Hepatic stellate cell (primary cell): ENCODE measurements around the gene RORB.
"Not testable (repeated sequence)": the region's sequence is repeated elsewhere in the genome, so short reads cannot be mapped to it uniquely, and the experiment has no call there.

ENCODE experiments used
- DNase-seq: peaks from one replicate; pipeline ENCODE4 v3.0.0; 2011; ENCODE audit warnings: low spot score

Gene RORB

GRCh38 chr9:74513221-74513620 lies 16.1 kb downstream of the RORB start:
- no peak for DNase-seq

GRCh38 chr9:74517188-74517587 lies 20.1 kb downstream of the RORB start:
- no peak for DNase-seq

- DNase-seq = no peak
Observed at GRCh38 chr9:74519419-74519818, 22.3 kb downstream of the RORB start.

GRCh38 chr9:74521009-74521408 lies 23.9 kb downstream of the RORB start:
- no peak for DNase-seq

- DNase-seq = no peak
Observed at GRCh38 chr9:74524289-74524688, 27.2 kb downstream of the RORB start.

GRCh38 chr9:74526215-74526614 lies 29.1 kb downstream of the RORB start:
- no peak for DNase-seq

GRCh38 chr9:74527718-74528117 lies 30.6 kb downstream of the RORB start:
- DNase-seq = no peak

- no peak for DNase-seq
Observed at GRCh38 chr9:74528207-74528606, 31.1 kb downstream of the RORB start.

- DNase-seq = not testable (repeated sequence)
Observed at GRCh38 chr9:74530458-74530857, 33.3 kb downstream of the RORB start.

- DNase-seq = no peak
Observed at GRCh38 chr9:74533253-74533652, 36.1 kb downstream of the RORB start.

GRCh38 chr9:74534841-74535240 lies 37.7 kb downstream of the RORB start:
- no peak for DNase-seq

GRCh38 chr9:74543145-74543544 lies 46.0 kb downstream of the RORB start:
- DNase-seq = no peak

- DNase-seq = no peak
Observed at GRCh38 chr9:74551266-74551665, 54.1 kb downstream of the RORB start.

GRCh38 chr9:74554751-74555419 lies 57.8 kb downstream of the RORB start:
- DNase-seq = no peak

- no peak for DNase-seq
Observed at GRCh38 chr9:74555565-74555964, 58.4 kb downstream of the RORB start.

GRCh38 chr9:74556685-74557084 lies 59.5 kb downstream of the RORB start:
- DNase-seq = no peak

- DNase-seq = no peak
Observed at GRCh38 chr9:74557571-74557970, 60.4 kb downstream of the RORB start.

- no peak for DNase-seq
Observed at GRCh38 chr9:74562611-74563010, 65.5 kb downstream of the RORB start.

- DNase-seq = no peak
Observed at GRCh38 chr9:74570879-74571512, 73.9 kb downstream of the RORB start.

GRCh38 chr9:74573640-74574191 lies 76.6 kb downstream of the RORB start:
- no peak for DNase-seq

GRCh38 chr9:74576176-74576575 lies 79.0 kb downstream of the RORB start:
- no peak for DNase-seq

- DNase-seq = no peak
Observed at GRCh38 chr9:74577956-74578355, 80.8 kb downstream of the RORB start.

GRCh38 chr9:74589576-74589975 lies 92.4 kb downstream of the RORB start:
- no peak for DNase-seq

- no peak for DNase-seq
Observed at GRCh38 chr9:74595286-74595685, 98.2 kb downstream of the RORB start.
